Stimulated activated CD4-positive, alpha-beta T cell treated with anti-CD3 and anti-CD28 coated beads, Interleukin-15, amount 100 ng/mL, for 48 hours (primary cell): ENCODE data around the gene TSPAN6.

ENCODE experiments used
- DNase-seq, 2 donors: peaks; one replicate each; pipeline ENCODE4 v3.0.0-alpha.2; 2020; ENCODE audit warnings: low read depth in 2 of 2

The TSPAN6 gene, protein sequence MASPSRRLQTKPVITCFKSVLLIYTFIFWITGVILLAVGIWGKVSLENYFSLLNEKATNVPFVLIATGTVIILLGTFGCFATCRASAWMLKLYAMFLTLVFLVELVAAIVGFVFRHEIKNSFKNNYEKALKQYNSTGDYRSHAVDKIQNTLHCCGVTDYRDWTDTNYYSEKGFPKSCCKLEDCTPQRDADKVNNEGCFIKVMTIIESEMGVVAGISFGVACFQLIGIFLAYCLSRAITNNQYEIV

DNA sequence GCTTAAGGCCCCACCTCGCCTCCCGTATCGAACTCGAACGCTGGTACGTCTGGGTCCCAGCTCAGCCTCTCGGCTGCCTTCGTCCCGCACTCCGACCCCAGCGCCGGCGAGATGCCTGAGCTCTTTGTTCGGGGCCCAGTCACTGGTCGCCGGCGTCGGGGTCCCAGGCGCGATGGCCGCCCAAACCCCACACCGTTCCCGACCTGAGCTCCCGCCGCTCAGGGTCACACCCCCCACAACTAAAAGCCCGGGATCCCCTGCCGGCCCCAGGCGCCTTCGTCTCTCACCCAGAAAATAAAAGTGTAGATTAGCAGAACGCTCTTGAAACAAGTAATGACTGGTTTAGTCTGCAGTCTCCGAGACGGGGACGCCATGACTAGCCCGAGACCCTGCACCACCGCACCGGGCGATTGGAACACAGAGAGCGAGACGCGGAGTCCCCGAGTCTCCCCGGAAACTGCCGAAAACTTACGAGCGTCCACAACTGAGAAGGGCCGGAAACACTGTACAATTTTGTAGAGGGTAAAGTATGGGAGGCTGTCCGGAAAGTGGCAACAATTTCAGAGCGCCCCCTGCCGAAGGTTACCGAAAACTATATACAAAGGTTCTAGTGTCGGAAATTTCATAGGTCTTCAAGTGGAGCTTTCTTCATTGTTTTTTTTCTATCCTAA, at the start of gene TSPAN6:
Gene TSPAN6 (minus strand): TSS at position 486 of the 671 bp plus-strand sequence. CDS start 112 bp downstream, at position 374.
- peak; percentile 45 to 67 for DNase-seq

DNA sequence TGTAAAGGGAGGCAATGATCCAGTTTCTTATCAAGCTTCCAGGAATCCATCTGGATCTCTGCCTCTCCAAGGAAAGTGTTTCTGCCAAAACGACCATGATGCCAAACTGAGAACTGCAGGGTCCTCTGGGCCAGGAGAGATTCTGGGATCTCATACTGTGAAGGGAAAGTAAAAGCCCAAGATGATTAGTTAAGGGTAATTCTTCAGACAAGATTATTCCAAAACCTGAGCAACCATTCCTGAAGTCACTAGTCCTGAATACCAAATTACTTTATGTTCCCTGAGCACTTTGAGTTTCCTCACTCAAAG, 49.3 kb upstream of the TSPAN6 start:
- DNase-seq, result no peak

DNA sequence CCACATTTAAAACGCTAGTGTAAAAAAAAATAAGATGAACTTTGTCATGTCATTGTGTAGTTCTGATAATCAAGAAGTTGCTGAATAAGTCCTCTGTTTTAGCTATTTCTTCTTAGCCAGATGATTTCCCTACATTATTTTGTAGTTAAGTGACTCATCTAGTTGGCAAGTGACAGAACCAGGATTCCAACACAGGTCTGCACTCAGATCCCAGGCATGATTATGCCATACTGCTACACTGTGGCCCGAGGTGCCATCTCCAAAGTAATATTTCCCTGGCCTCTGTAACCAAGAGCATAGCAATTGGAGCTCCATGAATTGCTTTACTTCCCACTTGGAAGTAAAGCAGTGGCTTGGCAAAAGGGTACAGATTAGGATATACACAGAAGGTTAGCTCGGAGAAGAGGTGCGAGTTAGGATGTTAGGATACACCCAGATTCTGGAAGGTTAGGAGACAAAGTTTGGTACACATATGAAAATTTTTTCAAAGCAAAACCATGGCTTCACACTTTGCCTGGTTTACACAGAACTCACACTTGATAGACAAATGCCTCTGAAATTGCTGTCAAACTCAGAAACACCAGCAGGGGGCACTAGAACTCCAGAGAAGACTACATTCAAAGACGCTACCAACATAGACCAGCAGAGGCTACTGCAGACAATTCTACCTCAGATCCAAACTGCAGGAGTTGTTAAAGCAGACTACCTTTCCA, 48.8 kb upstream of the TSPAN6 start:
- DNase-seq, result peak; percentile 21 to 57

- DNase-seq, result no peak
Measured at GRCh38 chrX:100682939-100683338, 46.3 kb upstream of the TSPAN6 start.

DNA sequence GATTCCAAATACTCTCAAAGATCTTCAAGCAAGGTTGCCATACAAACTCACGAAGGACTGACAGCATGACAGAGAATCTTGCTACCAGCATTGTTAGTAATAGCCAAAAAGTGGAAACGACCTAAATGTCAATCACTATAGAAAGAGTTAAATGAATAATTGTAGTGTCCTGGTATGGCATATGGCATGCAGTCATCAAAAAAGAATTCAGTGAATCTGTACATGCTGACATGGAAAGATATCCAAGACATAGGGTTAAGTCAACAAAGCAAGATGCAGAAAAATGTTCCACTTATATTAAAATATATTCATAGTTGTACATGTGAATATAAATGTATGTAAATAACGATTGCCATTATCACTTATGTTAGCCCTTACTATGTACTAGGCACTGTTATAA, 45.0 kb upstream of the TSPAN6 start:
- DNase-seq, result no peak

DNA sequence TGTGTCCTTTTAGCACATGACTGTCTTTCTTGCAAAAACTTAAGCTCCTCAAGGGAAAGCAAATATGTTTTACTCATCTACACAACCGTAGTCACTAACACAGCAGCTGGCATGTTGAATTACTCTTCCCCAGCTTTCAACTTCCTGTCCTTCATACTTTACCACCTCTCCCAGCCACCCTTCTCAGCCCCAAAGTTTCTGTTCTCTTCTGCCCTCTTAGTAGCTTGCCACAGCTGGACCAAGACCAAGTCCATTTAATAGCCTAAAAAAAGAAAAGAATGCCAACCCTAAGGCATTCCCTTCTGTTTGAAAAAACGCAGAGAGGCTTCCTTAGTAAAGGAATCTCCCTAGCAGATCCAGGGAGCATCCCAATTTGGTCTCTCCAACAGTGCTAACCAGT, 44.1 kb upstream of the TSPAN6 start:
- DNase-seq, result no peak

DNA sequence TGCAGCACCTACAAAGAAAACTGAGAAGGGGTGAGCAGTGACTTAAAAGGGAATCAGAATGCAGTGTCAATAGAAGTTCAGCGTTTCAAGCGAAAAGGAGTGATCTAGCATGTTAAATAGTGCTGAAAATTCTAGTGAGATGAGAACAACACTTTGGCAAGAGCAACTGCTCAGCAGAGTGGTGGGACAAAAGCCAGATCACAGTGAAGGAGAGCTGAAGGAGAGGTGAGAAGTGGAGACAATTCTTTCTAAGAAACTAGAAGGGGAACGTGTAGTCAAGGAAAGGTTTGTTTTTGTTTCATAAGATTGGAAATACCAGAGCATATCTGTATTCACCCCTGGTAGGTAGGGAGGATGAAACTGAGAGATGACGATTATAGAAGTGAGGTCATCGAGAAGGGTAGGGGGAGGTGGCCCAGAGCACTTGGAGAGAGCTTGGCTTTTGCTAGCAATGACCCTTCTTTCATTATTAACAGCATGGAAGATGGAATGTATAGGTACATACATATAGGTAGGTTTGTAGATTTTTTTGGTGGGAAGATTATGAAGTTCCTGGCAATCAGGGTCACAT, 41.1 kb upstream of the TSPAN6 start:
- DNase-seq, result no peak

DNA sequence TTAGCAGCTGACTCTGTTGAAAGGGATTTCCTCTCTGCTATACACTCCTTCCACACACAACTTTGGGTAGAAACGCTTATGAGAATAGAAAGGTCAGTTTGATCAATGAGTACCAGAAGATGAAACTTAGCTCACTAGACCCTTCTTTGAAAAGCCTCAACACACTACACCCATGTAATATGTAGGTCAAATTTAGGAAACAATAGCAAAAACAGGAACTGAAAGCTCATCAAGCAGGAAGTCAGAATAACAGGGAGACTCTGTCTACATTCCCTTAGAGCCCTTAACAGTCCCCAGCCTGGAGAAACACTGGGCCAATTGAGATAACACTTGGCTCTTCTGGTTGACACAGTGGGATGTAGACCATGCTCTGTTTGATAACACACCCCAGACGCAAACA, 38.1 kb upstream of the TSPAN6 start:
- no peak for DNase-seq

DNA sequence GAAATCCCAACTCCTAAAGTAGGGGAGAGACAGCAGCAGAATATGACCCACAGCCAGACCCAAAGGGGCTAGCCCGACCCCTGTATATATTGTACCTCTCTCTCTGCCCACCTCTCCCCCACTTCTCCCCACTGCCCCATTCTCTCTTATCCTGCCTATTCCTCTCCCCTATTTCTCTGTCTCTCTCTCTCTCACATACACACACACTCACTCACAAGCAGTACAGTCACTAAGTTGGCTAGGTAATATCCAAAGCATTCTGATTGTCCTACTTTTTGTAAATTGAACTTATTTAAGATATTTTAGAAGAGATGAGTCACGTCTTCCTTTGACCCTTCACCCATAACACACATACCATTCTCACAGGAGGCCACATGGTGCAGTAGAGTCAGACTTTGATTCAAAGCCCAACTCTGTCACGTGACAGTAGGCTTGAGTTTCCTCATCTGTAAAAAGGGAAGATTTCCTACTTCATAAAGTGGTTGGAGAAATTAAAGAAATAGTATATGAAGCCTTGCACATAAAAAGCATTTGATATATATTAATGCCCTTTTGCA, 36.9 kb upstream of the TSPAN6 start:
- DNase-seq, result no peak

GRCh38 chrX:100672966-100673365, 36.4 kb upstream of the TSPAN6 start:
- no peak for DNase-seq

GRCh38 chrX:100663642-100664041, 27.0 kb upstream of the TSPAN6 start:
- DNase-seq, result no peak

- DNase-seq, result no peak
Measured at GRCh38 chrX:100662796-100663195, 26.2 kb upstream of the TSPAN6 start.

DNA sequence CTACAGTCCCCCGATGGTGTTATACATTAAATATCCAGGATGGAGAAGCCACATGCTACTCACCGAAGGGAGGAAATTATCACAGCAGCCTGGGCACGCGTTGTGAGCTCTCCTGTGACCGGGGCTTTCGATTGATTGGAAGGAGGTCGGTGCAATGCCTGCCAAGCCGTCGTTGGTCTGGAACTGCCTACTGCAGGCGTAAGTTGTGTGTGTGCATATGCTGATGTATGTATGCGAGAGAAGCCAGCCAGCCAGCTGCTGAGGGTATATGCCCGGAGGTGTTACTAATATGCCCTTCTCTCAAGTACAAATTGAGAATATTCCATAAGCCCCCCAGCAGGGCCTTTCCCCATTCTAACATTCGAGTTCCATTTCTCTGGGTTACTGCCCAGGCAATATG, 25.6 kb upstream of the TSPAN6 start:
- no peak for DNase-seq

DNA sequence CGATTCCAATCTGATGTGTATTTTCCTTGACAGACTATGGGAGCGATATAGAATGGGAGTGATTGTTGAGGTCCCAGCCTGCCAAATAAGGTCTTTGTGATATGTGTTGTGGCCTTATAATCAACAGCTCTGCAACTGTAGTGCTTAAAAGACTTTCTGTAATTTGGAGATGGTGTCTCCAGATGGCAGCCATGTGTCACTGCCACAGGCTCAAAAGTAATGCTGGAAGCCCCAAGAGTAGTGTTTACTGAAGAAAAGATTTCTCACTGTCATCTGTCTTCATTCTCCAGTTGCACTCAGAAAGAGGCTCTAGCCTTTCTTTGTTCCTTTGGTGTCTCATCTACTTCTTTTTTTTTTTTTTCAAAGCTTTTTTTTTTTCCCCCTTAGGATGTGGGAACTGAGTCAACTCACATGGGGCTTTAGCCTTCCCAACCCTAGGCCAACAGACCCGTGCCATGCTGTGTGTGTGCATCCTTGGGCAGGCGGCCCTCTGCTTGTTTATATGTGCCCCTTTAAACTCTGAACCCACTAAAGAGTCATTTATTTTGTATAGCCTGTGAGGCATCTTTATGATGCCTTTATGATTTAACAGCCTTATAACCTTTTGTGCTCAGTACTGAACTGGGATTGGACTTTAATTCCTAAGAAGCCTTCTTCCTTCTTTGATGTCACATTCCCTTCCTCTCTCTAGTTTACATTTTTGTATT, 23.0 kb upstream of the TSPAN6 start:
- DNase-seq, result no peak

- DNase-seq, result no peak
Measured at GRCh38 chrX:100658941-100659381, 22.4 kb upstream of the TSPAN6 start.

GRCh38 chrX:100654261-100654660, 17.7 kb upstream of the TSPAN6 start:
- DNase-seq, result no peak

DNA sequence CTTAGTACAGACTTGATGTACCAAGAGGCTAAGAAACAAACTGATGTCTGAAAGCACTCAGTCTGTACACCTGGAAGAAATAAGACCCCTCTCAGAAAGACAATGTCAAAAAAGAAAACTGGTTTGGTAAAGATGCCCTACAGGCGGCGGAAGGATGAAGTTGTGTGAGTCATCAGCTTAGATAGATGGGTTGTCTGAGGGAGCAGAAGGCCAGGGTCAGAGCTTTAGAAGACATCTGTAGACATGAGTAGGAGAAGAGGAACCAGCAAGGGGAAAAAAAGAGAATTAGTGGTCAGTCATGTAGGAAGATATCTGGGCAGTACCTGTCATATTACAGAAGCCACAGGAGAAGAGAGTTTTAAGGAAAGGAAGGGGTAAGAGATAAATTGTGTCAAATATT, 15.7 kb upstream of the TSPAN6 start:
- no peak for DNase-seq

DNA sequence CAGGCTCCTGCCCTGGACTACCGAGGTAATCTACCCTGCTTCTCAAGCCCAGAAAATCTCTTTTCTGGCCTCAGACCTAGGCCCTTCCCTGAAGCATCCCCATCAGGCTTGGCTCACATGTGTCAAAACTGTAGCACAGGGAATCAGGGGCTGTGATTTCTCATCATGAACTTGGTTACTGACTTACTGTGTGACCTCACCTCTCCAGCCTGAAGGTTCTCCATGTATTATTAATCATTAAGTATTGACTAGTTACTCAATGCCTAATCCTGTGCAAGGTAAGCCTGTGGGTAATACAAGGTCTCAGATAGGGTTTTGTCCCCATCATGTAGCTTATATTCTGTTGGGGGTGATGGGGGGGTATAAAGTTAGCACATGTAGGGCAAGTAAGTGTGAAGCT, 14.2 kb upstream of the TSPAN6 start:
- no peak for DNase-seq

GRCh38 chrX:100649550-100650356, 13.1 kb upstream of the TSPAN6 start:
- no peak for DNase-seq

- no peak for DNase-seq
Measured at GRCh38 chrX:100648458-100649417, 12.1 kb upstream of the TSPAN6 start.
